Hepatocyte (in vitro differentiated cells): ENCODE results near the gene SGCD.

Experiments
- EZH2 ChIP-seq: fragments of 200-600 bp; sonication (generic); IDR thresholded peaks from 2 replicates; pipeline ENCODE4 v1.6.1; 2016; ENCODE audit warnings: antibody characterized with exemption, mild to moderate bottlenecking, borderline replicate concordance
- EZH2phosphoT487 ChIP-seq: fragments of 200-600 bp; sonication (generic); IDR thresholded peaks from one replicate; pipeline ENCODE4 v1.6.1; 2018; ENCODE audit warnings: antibody characterized with exemption, mild to moderate bottlenecking, low read depth, moderate library complexity; ENCODE audit not compliant: unreplicated experiment, severe bottlenecking
- TF ChIP-seq, protein P1 (sequence below): fragments of 200-600 bp; sonication (generic); IDR thresholded peaks from 2 replicates; pipeline ENCODE4 v1.5.1; 2016; ENCODE audit warnings: antibody characterized with exemption, mild to moderate bottlenecking; ENCODE audit not compliant: poor library complexity

DNA sequence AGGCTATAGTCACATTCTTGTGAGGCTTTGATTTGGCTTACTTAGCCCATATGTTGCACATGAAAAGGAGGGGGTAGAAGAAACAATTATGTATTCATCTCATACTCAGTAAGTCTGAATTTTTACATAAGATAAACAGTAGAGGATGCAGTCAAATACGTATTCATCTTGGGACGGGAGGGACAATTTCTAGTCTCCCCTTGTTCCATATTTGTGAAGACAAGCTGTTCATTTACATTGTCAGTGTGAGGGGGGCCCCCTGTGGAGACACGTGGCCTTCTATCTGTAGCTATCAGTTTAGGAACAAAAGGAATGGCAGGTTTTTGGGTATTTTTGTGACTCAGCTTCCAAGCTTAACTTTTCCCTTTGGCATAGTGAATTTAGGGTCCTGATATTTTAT, 474.0 kb downstream of the SGCD start:
- TF ChIP-seq, protein P1, sequence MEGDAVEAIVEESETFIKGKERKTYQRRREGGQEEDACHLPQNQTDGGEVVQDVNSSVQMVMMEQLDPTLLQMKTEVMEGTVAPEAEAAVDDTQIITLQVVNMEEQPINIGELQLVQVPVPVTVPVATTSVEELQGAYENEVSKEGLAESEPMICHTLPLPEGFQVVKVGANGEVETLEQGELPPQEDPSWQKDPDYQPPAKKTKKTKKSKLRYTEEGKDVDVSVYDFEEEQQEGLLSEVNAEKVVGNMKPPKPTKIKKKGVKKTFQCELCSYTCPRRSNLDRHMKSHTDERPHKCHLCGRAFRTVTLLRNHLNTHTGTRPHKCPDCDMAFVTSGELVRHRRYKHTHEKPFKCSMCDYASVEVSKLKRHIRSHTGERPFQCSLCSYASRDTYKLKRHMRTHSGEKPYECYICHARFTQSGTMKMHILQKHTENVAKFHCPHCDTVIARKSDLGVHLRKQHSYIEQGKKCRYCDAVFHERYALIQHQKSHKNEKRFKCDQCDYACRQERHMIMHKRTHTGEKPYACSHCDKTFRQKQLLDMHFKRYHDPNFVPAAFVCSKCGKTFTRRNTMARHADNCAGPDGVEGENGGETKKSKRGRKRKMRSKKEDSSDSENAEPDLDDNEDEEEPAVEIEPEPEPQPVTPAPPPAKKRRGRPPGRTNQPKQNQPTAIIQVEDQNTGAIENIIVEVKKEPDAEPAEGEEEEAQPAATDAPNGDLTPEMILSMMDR: no peak
- TF ChIP-seq EZH2 (no peak), EZH2phosphoT487 (no peak)
